NCI-H524 (cell line): Measurements from ENCODE around the gene PPFIA1.

Experiments used
- DNase-seq, 2 experiments: peaks; one replicate each; lab custom pipeline; 2025; lab: John Stamatoyannopoulos, UW

Gene PPFIA1

GRCh38 chr11:70414341-70415100 lies 144.0 kb downstream of the PPFIA1 start:
- no peak for DNase-seq

DNA sequence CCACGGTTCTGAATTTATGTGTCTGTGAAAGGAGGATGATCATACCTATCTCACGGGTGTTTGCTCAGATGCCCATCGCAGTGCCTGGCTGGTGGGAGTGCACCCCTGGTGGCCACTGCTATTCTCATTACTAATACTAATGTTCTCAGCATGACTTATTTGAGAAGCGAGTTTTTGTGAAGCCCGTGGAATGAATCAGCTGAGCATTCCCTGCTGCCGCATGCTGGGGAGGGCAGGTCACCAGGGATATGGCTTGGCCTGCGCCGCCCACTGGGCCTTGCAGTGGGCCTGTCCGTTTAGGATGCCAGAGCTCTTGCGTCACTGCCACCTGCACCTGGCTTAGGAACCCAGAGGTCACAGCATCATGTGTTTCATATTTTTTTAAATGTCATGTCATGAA lies 144.7 kb downstream of the PPFIA1 start:
- no peak for DNase-seq

DNA sequence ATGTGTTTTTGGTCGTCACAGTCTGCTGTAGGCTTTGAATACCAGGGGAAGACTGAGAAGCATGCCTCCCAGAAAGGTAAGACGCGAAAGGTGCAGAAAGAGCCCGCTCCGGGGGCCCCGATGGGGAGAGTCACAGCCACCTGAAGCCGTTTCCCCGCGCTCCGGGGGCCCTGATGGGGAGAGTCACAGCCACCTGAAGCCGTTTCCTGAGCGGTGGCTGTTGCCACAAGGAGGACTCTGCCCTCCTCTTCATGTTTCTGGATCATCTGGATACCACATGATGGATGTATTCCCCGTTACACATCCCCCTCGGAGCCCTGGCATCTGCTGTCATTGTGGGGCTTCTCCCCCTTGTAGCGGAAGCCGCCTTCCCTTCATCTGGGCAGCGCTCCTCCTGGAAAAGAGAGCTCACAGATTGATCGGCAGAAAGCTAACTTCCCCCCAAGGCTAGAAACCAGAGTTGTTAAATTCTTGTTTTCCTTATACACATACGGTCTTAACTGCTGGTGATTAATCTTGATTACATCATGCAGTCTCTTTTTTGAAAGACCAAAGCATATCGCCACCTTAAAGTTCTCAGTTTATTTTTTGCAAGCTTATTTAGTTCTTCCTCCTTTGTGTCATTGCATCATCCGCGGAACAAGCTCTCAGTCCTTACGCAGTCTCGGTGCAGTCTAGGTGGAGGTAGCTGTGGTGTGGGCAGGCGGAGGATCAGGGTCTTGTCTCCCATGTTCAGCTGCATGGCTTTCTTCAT lies 145.3 kb downstream of the PPFIA1 start:
- no peak for DNase-seq

GRCh38 chr11:70416881-70417280 lies 146.4 kb downstream of the PPFIA1 start:
- DNase-seq = no peak

- DNase-seq = no peak
Measured at GRCh38 chr11:70418130-70418529, 147.6 kb downstream of the PPFIA1 start.

DNA sequence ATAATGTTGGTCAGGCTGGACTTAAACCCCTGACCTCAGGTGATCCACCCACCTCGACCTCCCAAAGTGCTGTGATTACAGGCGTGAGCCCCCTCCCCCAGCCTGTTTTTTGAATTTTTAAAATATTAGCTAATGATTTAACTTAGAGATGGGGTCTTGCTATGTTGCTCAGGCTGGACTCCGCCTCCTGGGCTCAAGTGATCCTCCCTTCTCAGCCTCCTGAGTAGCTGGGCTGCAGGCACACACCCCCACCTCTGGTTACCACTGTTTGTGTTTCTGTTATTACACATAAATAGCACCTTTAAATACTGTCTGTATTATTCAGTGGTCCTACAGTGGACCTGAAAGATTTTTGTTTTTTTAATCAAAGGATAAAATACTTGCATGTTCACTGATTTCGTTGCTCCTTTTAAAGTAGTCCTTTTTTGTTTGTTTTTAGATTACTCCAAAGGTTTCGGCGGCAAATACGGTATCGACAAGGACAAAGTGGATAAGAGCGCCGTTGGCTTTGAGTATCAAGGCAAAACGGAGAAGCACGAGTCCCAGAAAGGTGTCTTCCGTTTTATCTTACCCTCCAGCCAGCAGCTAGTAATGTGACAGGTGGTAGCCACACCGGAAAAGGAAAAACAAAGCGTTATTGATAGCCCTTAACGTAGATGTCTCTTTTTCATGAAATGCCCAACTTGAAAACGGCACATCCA lies 149.0 kb downstream of the PPFIA1 start:
- no peak for DNase-seq

- DNase-seq = no peak
Measured at GRCh38 chr11:70420008-70420464, 149.5 kb downstream of the PPFIA1 start.

DNA sequence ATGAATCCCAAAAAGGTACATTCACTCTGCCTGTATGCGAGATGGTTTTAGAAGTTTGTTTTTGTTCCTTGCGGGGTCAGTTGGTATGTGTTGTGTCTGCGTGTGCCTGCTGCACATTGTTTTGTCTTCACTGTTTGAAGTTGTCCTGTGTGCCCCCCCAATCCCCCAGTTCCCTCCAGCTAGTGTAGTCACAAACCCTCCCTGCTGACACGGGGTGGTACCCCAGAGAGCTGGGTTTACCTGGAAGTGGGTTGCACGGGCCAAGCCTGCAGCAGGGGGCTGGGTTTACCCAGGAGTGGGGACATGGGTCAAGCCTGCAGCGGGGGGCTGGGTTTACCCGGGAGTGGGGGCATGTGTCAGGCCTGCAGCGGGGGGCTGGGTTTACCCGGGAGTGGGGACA lies 150.0 kb downstream of the PPFIA1 start:
- DNase-seq = no peak

DNA sequence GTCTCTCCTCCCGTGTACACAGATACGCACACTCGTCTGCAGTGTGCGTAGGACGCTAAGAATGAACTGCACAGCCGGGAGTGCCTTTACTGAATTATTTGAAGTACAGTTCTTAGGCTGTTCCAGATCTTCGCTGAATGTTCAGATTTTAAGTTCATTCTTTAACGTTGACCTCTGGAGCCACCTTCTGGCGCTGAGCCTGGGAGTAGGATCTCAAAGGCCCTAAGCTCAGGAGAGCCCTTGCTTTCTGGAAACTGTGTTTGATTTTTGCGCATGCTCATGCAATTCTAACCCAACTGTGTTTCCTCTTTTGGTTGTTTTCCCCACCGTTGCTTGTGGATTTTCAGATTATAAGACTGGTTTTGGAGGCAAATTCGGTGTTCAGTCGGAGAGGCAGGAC lies 150.6 kb downstream of the PPFIA1 start:
- no peak for DNase-seq

GRCh38 chr11:70422692-70423522 lies 152.4 kb downstream of the PPFIA1 start:
- DNase-seq = no peak

DNA sequence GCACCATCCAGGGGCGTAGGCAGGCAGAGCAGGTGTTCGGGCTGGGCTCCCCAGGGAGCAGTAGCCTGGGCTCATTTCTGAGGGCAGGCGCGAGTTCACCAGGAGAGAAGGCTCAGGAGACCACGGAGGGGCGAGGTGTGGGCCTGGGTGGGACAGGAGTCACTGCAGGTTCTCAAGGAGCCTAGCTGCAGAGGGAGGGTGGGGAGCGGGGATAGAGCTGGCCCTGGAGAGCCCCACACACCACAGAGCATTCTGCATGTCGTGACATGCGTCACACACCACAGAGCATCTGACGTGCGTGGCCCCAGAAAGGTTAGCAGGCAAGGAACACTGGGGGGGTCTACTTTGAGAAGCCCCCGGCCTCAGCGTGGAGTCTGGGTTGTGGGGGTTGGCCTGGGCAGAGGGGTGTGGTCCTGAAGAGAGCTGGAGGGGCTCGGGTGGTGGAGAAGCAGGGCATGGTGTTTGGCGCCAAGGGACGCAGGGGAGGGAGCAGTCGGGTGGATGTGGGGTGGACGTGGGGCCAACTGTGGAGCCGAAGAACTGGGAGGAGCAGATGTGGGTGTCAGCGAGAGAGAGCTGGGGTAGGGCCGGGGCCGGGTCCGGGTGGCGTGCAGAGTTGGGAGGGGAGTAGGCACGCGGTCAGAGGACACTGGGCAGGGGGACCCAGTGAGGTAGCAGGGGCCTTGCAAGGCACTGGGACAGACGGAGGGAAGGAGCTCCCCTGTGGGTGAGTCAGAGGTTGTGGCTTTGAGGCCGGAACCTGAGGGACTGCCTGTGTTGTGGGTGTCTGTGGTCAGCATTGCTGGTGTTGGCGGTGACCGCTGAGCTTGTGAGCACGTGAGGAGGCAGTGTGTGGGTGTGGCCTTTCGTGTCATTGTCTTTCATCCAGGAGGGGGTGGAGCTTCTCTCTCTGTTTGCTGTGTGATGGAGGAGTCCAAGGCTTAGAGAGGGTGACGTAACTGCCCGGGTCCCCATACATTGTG lies 153.3 kb downstream of the PPFIA1 start:
- DNase-seq = no peak

- no peak for DNase-seq
Measured at GRCh38 chr11:70424765-70425344, 154.4 kb downstream of the PPFIA1 start.

DNA sequence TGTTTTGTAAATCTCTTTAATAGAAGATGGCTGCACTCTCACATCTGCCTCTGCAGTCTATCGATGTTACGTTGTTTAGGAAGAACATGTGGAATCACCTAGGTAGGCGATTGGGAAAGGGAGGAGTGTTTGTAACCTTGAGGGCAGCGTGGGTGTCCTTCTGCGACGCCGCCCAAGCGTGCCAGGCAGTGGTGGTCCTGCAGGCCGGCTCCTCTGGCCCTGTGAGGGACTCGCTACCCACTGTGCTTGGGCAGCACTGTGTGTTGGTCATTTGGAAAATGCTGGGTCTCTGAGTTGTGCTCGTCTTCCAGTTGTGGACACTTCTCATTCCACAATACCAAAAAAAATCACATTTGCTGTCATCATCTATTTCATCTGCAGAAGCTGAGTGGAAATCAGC lies 156.9 kb downstream of the PPFIA1 start:
- DNase-seq = no peak

- no peak for DNase-seq
Measured at GRCh38 chr11:70428701-70429427, 158.4 kb downstream of the PPFIA1 start.

DNA sequence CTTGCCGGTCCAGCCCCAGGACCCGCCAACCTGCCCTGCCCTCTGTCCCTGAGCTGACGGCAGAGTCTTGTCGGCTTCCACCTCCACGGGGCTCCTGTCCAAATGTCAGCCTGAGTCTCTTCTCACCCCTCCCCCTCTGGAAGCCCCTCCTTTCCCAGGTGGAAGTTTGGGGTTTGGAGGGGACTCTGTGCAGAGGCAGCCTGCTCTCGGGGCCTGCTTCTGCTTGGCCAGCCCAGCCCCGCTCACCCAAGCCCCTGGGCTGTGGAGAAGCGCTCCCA lies 158.9 kb downstream of the PPFIA1 start:
- DNase-seq = no peak

GRCh38 chr11:70429724-70430521 lies 159.4 kb downstream of the PPFIA1 start:
- DNase-seq = no peak

GRCh38 chr11:70430671-70431574 lies 160.4 kb downstream of the PPFIA1 start:
- DNase-seq = no peak

DNA sequence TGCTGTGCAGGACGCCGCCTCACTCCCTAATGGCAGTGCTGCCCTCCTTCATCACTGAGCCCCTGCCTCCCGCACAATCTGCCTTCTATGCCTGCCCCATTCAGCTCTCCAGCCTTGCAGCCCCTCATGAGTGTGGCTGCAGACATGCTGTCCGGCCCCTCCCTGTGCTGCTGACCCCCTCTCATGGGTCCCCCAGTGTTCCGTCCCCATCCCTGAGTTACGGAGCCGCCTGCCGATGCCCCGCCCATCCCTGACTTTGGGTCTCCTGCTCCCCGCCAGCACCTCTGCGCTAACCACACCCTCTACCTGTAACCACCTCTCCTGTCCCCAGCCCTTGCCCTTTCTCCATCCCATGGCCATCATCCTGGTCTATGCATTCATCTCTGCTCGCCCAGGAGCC lies 161.1 kb downstream of the PPFIA1 start:
- no peak for DNase-seq
